Kidney (tissue), 14 donors: Measurements from ENCODE around the gene RBMS3. TPM values are rescaled to one million over a fixed set of nuclear protein-coding genes. Genes with fewer than 3 reads are reported as not detected.

Source experiments
- DNase-seq, 5 donors: peaks; one replicate each; pipeline ENCODE4 v3.0.0-alpha.2; 2013 to 2020
- FAIRE-seq: peaks from 2 replicates; lab custom pipeline; 2012; peaks lifted over from hg19 to GRCh38; lab: Jason Lieb, UNC
- H3K27ac ChIP-seq, 2 donors: one replicate each; pipeline ENCODE4 v1.7.0; 2013; ENCODE audit warnings: low read depth in 2 of 2, low read length in 2 of 2, inconsistent platforms in 1 of 2
- H3K27me3 ChIP-seq: one replicate; pipeline ENCODE4 v1.7.1; 2013; ENCODE audit warnings: low read length, inconsistent platforms; ENCODE audit not compliant: control insufficient read depth, insufficient read depth
- H3K36me3 ChIP-seq, 3 donors: one replicate each; pipeline versions ENCODE4 v1.7.0 to v1.7.1; 2013; ENCODE audit warnings: low read length in 3 of 3, control low read depth in 1 of 3, inconsistent platforms in 1 of 3; ENCODE audit not compliant: insufficient read depth in 3 of 3, control insufficient read depth in 2 of 3
- H3K4me1 ChIP-seq, 3 donors: one replicate each; pipeline versions ENCODE4 v1.7.0 to v1.7.1; 2013; ENCODE audit warnings: low read length in 3 of 3, inconsistent platforms in 1 of 3, low read depth in 1 of 3; ENCODE audit not compliant: control insufficient read depth in 2 of 3, insufficient read depth in 2 of 3
- H3K4me3 ChIP-seq, 3 donors: one replicate each; pipeline versions ENCODE4 v1.7.0 to v1.8.1; 2013; ENCODE audit warnings: low read length in 3 of 3, control low read depth in 1 of 3, inconsistent platforms in 1 of 3
- H3K9ac ChIP-seq, 3 donors: one replicate each; pipeline versions ENCODE4 v1.7.0 to v1.7.1; 2013; ENCODE audit warnings: low read length in 3 of 3, control low read depth in 1 of 3, inconsistent platforms in 1 of 3
- H3K9me3 ChIP-seq, 3 donors: one replicate each; pipeline versions ENCODE4 v1.7.0 to v1.7.1; 2013; ENCODE audit warnings: low read length in 3 of 3, control low read depth in 1 of 3, inconsistent platforms in 1 of 3; ENCODE audit not compliant: control insufficient read depth in 2 of 3, insufficient read depth in 1 of 3
- CTCF ChIP-seq: IDR thresholded peaks from 3 replicates; pipeline ENCODE4 v1.5.1; 2012; ENCODE audit warnings: mild to moderate bottlenecking, moderate library complexity, borderline replicate concordance; ENCODE audit not compliant: insufficient read depth; ENCODE audit errors: extremely low read depth
- intact Hi-C: fragments of 100-400 bp; cut with DNase I; formaldehyde crosslinking; loops from one replicate; pipeline ENCODE4 v1.11.1; 2022
- polyA plus RNA-seq: library from polyadenylated mRNA; stranded (reverse); fragments of 350-450 nt; fragmentation: Illumina TruSeq; extraction: RNeasy Lipid Tissue Mini Kit (QIAGEN cat#74804); gene quantifications from one replicate; pipeline ENCODE4 v1.2.3, GENCODE V29; 2014; ENCODE audit warnings: low read depth, low replicate concordance; ENCODE audit not compliant: insufficient read depth
- total RNA-seq: library from RNA; stranded (reverse); fragmentation: NEBNext Ultra II Directional; extraction: Animal tissue kit (Norgen Biotek cat#: 25700); gene quantifications from one replicate; pipeline ENCODE4 v1.2.1, GENCODE V29; 2021
- donor health status: control.
- donor health status: control.
- donor health status: control.
- donor health status: control.
- donor health status: control.
- donor health status: DM: yes; HTN: yes; CAD: no.
- donor health status: Normal renal cell carcinoma (clear cell type).

Gene RBMS3
- total and polyA plus RNA-seq, 2 donors from 2014 or later = 3.2 to 48.8 TPM

GRCh38 chr3:29552051-29552450, 271.2 kb downstream of the RBMS3 start:
- intact Hi-C loops = no loop called here
- H3K4me1 ChIP-seq = peaks cover 0 to 3% (median 0%) of the 10 kb centered on the region in 3 donors
- no peaks in the 10 kb centered on the region for H3K27me3 ChIP-seq
- H3K9me3 ChIP-seq = no peaks in the 10 kb centered on the region
- DNase-seq (peak in 2 of 5 donors; percentile 21 to 29), FAIRE-seq (no peak)
- H3K36me3 ChIP-seq = no peaks in the 10 kb centered on the region
- no peak overlapping the region for H3K9ac ChIP-seq
- no peak for TF ChIP-seq CTCF
- no peak overlapping the region for H3K27ac ChIP-seq
- H3K4me3 ChIP-seq = no peak overlapping the region

DNA sequence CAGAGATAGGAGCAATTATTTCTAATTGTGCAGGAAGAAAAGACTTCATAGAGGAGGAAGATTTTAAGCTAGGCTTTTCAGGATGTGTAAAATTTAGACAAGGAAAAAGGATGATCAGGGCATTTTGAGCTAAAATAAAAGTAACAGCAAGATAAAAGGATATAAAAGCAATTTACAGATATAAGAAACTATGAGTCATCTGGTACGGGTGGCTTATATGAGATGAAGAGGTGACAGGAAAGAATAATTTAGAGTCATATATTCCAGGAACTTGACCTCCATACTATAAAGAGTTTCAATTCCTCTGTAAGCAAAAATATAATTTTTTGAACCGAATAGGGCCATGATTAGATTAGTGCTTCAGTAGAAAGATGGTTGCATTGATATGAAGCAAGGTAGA, 273.7 kb downstream of the RBMS3 start:
- DNase-seq (no peak), FAIRE-seq (no peak)
- H3K27ac ChIP-seq = no peak overlapping the region
- H3K9ac ChIP-seq = no peak overlapping the region
- H3K27me3 ChIP-seq = no peaks in the 10 kb centered on the region
- H3K9me3 ChIP-seq = no peaks in the 10 kb centered on the region
- no peak for TF ChIP-seq CTCF
- intact Hi-C loops = no loop called here
- H3K4me1 ChIP-seq = peaks cover 0 to 3% (median 0%) of the 10 kb centered on the region in 3 donors
- no peak overlapping the region for H3K4me3 ChIP-seq
- H3K36me3 ChIP-seq = no peaks in the 10 kb centered on the region

GRCh38 chr3:29555590-29555989, 274.7 kb downstream of the RBMS3 start:
- TF ChIP-seq CTCF = no peak
- intact Hi-C loops = no loop called here
- FAIRE-seq = no peak

GRCh38 chr3:29557186-29557585, 276.3 kb downstream of the RBMS3 start:
- H3K9ac ChIP-seq = no peak overlapping the region
- H3K4me3 ChIP-seq = no peak overlapping the region
- peaks cover 0 to 3% (median 0%) of the 10 kb centered on the region in 3 donors for H3K4me1 ChIP-seq
- no peak overlapping the region for H3K27ac ChIP-seq
- no peaks in the 10 kb centered on the region for H3K27me3 ChIP-seq
- H3K36me3 ChIP-seq = no peaks in the 10 kb centered on the region
- FAIRE-seq (no peak), DNase-seq (peak in 1 of 5 donors; percentile 26)
- H3K9me3 ChIP-seq = no peaks in the 10 kb centered on the region
- TF ChIP-seq CTCF = no peak
- intact Hi-C loops = no loop called here

More at GRCh38 chr3:29555590-29555989, 274.7 kb downstream of the RBMS3 start:
- Histone ChIP-seq H3K9ac (no peak overlapping the region), H3K9me3 (no peaks in the 10 kb centered on the region), H3K36me3 (no peaks in the 10 kb centered on the region), H3K27ac (no peak overlapping the region), H3K27me3 (no peaks in the 10 kb centered on the region), H3K4me1 (peaks cover 0 to 3% (median 0%) of the 10 kb centered on the region in 3 donors), H3K4me3 (no peak overlapping the region)
- DNase-seq = no peak
